GM21447 (cell line): ENCODE measurements around the gene EDNRA.
"Not testable (repeated sequence)": the region's sequence is repeated elsewhere in the genome, so short reads cannot be mapped to it uniquely, and the experiment has no call there.

ENCODE experiments used
- ATAC-seq: cut with Tn5 transposase; IDR thresholded peaks from one replicate; pipeline ENCODE4 v1.9.1; 2021; ENCODE audit not compliant: unreplicated experiment

EDNRA gene

DNA sequence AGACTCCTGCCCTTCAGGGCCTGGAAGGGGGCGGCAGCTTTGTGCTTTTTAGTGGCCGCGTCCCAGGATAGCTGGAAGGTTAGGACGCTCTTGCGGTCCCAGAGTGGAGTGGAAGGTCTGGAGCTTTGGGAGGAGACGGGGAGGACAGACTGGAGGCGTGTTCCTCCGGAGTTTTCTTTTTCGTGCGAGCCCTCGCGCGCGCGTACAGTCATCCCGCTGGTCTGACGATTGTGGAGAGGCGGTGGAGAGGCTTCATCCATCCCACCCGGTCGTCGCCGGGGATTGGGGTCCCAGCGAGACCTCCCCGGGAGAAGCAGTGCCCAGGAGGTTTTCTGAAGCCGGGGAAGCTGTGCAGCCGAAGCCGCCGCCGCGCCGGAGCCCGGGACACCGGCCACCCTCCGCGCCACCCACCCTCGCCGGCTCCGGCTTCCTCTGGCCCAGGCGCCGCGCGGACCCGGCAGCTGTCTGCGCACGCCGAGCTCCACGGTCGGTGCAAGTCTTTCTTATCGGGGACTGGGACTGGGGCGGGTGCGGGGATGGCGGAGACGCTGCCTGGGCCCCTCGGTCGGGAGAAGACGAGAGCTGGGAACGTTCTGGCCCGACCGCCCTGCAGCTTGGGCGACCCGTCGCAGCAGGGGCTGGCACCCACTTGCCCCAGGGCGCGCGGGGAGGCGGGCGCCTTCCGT is at the start of gene EDNRA:
Gene EDNRA (plus strand): TSS at position 207 of the 686 bp plus-strand sequence. CDS start 4,585 bp downstream, outside the sequence.
- no peak for ATAC-seq

- not testable (repeated sequence) for ATAC-seq
Measured at GRCh38 chr4:147434370-147434769, 46.5 kb upstream of the EDNRA start.

GRCh38 chr4:147440442-147440841 is 40.5 kb upstream of the EDNRA start:
- no peak for ATAC-seq

DNA sequence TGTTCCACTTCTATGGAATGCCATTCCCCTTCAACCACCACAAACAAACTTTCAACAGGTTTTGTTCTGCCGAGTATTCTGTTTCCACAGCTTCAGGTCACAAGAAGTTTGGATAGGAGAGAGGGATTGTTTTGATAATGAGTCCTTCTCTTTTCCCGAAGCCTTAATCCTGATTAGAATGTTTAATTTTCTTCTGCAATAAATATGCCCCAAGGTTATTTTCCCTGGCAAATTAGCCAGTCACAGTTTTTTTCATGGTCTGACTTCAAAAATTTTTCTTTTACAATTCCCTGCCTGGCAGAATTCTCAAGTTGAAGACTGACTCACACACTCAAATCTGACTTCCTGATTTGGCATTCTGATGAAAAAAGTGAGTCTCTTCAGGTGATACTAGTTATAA is 33.1 kb upstream of the EDNRA start:
- no peak for ATAC-seq

DNA sequence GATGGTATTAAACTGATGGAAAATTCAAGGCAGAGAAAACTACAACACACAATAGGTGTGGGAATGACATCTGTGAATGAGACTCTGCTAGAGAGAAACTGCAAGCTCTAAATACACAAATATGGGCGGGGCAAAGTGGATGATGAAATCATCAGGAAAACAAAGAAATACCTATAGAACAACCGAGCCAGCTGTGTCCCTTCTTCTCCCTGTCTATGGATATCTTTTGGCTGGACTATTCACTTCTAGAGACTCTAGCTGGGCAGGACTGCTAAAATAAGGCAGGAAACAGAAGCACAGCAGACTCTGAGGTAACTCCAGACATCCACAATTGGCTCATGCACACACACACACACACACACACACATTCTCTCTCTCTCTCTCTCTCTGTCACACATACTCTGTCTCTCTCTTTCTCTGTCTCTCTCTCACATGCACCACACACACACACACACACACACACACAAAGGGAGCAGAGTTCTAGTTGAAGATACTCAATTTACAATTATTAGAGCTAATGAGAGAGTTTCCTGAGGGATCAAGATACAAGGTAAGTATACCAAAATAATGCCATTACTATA is 27.2 kb upstream of the EDNRA start:
- no peak for ATAC-seq

- ATAC-seq, result no peak
Measured at GRCh38 chr4:147456706-147457105, 24.2 kb upstream of the EDNRA start.

- no peak for ATAC-seq
Measured at GRCh38 chr4:147461161-147461560, 19.7 kb upstream of the EDNRA start.

GRCh38 chr4:147463065-147463464 is 17.8 kb upstream of the EDNRA start:
- ATAC-seq, result no peak

GRCh38 chr4:147465461-147465860 is 15.4 kb upstream of the EDNRA start:
- ATAC-seq, result no peak

- no peak for ATAC-seq
Measured at GRCh38 chr4:147477439-147477838, 3.5 kb upstream of the EDNRA start.

DNA sequence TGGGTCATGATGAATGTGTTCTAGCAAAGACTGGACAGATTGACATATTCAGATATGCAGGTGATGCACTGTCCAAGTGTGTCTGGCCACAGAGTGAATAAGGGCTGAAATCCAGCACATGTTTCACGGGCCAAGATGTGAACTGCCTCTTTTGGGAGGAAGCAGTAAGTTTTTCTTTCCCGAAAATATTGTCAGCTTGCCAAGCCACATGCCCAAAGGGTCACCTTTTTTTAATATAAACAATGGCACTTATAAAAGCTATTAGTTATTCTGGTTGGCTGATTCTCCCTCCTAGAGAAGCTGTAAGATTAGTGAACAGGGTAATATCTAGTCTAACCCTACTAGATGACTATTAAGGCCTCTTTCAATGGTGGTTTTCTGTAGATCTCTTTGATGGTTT is 1.5 kb upstream of the EDNRA start:
- no peak for ATAC-seq

- ATAC-seq, result no peak
Measured at GRCh38 chr4:147479786-147480185, 1.1 kb upstream of the EDNRA start.

GRCh38 chr4:147480502-147480890 is 401 bp upstream of the EDNRA start:
- ATAC-seq, result no peak

DNA sequence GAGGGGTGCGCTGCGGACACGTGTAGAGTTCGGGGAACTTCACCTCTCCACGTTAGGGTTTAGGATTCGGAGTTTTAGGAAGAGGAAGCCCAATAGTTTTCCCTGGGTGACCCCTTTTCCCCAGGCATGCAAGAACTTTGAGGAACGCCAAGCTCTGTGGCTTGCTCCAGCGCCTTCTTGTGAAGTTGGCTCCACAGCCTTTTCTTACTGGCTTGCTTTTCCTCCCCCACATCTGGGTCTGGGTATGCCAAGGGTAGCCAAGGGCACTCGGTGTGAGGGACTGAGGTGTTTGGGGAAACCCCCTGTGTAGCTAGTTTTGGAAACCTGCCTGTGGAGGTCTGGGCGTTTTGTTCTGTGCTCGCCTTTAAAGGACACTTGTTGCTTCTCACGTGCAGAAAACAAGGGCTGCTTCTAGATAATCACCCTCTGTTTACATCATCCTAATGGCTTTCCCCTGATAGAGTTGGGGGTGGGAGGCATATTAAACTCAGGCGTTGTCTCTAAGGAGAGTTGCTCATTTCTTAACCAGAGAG is 746 bp downstream of the EDNRA start:
- no peak for ATAC-seq

DNA sequence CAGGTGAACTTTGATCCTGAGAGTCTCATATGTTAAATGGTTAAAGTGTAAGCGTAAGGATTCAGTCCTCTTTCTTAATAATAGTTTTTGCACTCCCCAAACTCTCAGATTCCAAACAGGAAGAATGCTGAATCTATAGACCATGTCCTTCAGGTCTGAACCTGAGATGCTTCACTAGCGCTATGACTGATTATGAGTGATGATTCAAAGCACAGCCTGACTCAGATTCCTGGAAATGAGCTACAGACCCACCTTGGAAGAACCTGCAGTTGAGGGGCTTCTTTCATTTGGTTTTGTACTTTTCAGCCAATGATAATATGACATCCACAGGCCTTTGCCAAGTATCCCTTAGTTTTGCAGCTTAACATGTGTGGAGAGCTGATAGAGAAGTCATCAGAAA is 1.4 kb downstream of the EDNRA start:
- no peak for ATAC-seq

DNA sequence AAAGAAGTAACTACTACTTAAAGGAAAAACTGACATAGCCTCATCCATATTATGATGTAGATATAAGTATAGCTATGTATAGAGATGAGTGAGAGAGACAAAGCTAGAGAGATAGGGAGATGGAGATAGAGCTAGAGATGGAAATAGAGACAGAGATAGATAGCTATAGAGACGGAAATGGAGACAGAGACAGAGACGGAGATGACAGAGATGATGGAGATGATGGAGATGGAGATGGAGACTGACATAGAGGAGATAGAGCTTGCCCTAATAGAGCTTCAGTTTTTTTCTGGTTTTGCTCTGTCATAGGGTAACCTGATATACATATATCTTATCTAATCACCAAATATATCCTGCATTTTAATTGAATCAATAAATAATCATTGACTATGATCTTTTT is 4.3 kb downstream of the EDNRA start:
- no peak for ATAC-seq

DNA sequence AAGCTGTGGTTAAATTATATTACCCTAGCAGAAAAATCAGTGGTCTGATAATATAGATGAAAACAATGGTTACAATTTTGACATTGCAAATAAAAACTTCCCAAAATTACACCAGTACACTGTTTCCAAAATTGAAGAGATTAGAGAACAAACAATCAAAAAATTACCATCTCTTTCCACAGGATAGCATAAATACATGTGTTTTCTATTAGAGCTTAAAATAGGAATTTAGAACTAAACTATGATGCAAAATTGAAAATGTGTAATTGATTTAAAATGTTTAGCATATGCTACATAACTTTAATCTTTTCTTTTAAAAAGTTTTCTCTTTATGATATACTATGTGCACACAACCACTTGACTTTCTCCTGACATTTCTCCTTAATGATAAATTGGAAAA is 6.7 kb downstream of the EDNRA start:
- ATAC-seq, result no peak

GRCh38 chr4:147488556-147488955 is 7.7 kb downstream of the EDNRA start:
- ATAC-seq, result no peak

- ATAC-seq, result no peak
Measured at GRCh38 chr4:147491086-147491485, 10.2 kb downstream of the EDNRA start.

- no peak for ATAC-seq
Measured at GRCh38 chr4:147492306-147492705, 11.4 kb downstream of the EDNRA start.

- no peak for ATAC-seq
Measured at GRCh38 chr4:147492761-147493160, 11.9 kb downstream of the EDNRA start.

GRCh38 chr4:147493307-147493706 is 12.4 kb downstream of the EDNRA start:
- ATAC-seq, result no peak

- no peak for ATAC-seq
Measured at GRCh38 chr4:147494301-147494700, 13.4 kb downstream of the EDNRA start.
